ENCODE measurements around the gene MGRN1.

- no peak for TF ChIP-seq EZH2 (IDR thresholded peaks at IDR 0.05)
- no peak for TF ChIP-seq POLR2AphosphoS5 (IDR thresholded peaks at IDR 0.05; ENCODE audit: borderline replicate concordance, low read depth, low read length)
Measured at GRCh38 chr16:4625560-4626159, 1.0 kb downstream of the MGRN1 start.
